GM04503 (cell line): ENCODE results near the gene PTPN1.

Experiments
- DNase-seq: peaks from one replicate; pipeline ENCODE4 v3.0.0-alpha.2; 2012; ENCODE audit warnings: low read depth

PTPN1 gene

GRCh38 chr20:50513169-50514034, 3.2 kb downstream of the PTPN1 start:
- no peak for DNase-seq

- DNase-seq = no peak
These were observed 3.8 kb downstream of the PTPN1 start for GRCh38 chr20:50514035-50514337.

- no peak for DNase-seq
These were observed 4.6 kb downstream of the PTPN1 start for GRCh38 chr20:50514750-50515149.

GRCh38 chr20:50515471-50516106, 5.4 kb downstream of the PTPN1 start:
- DNase-seq = no peak

GRCh38 chr20:50516180-50516934, 6.2 kb downstream of the PTPN1 start:
- DNase-seq = no peak

GRCh38 chr20:50516935-50517816, 7.0 kb downstream of the PTPN1 start:
- DNase-seq = no peak

GRCh38 chr20:50517817-50518154, 7.6 kb downstream of the PTPN1 start:
- DNase-seq = no peak

- no peak for DNase-seq
These were observed 8.1 kb downstream of the PTPN1 start for GRCh38 chr20:50518270-50518721.

GRCh38 chr20:50519036-50519762, 9.0 kb downstream of the PTPN1 start:
- DNase-seq = no peak

- no peak for DNase-seq
These were observed 10.2 kb downstream of the PTPN1 start for GRCh38 chr20:50520222-50520880.

- no peak for DNase-seq
These were observed 11.3 kb downstream of the PTPN1 start for GRCh38 chr20:50521221-50522052.

GRCh38 chr20:50522053-50522674, 12.0 kb downstream of the PTPN1 start:
- DNase-seq = no peak

GRCh38 chr20:50523552-50524167, 13.5 kb downstream of the PTPN1 start:
- DNase-seq = no peak

GRCh38 chr20:50525681-50526080, 15.5 kb downstream of the PTPN1 start:
- DNase-seq = no peak

GRCh38 chr20:50526403-50526989, 16.3 kb downstream of the PTPN1 start:
- no peak for DNase-seq

GRCh38 chr20:50527068-50527605, 17.0 kb downstream of the PTPN1 start:
- no peak for DNase-seq

- DNase-seq = no peak
These were observed 17.9 kb downstream of the PTPN1 start for GRCh38 chr20:50528129-50528528.

- no peak for DNase-seq
These were observed 18.7 kb downstream of the PTPN1 start for GRCh38 chr20:50528804-50529351.
